Testis (tissue), 2 donors: ENCODE results near the gene CEP290.

Experiments
- POLR2A ChIP-seq: fragments of 450-650 bp; IDR thresholded peaks from one replicate; pipeline ENCODE4 v1.6.1; 2017; ENCODE audit warnings: antibody characterized with exemption, mild to moderate bottlenecking, moderate library complexity
- TF ChIP-seq, protein P1 (sequence below), 3 experiments: fragments of 450-650 bp in 2 of 3; fragments of 200-600 bp in 1 of 3; sonication (generic) in 1 of 3; IDR thresholded peaks; one replicate each; pipeline ENCODE4 v1.5.1; 2016 to 2019; ENCODE audit warnings: antibody characterized with exemption in 3 of 3, mild to moderate bottlenecking in 2 of 3, moderate library complexity in 1 of 3

DNA sequence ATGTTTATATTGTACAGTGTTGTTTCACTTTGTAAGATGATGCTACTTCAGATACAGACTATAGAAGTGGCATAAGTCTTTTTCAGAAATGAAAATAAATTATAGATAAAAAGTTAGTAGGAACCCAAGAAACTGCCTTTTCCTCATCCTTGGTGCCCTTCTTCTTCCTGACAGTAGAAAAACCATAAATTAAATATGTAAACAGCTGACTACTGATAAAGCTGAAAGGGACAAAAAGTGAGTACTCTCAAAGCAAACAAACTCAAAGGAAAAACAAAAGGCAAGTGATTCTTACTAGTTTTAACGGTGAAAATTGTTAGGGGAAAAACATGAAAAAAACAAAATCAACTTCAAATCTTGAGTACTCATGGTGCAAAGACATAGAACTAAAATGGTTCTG, 104.1 kb downstream of the CEP290 start:
- TF ChIP-seq, protein P1, sequence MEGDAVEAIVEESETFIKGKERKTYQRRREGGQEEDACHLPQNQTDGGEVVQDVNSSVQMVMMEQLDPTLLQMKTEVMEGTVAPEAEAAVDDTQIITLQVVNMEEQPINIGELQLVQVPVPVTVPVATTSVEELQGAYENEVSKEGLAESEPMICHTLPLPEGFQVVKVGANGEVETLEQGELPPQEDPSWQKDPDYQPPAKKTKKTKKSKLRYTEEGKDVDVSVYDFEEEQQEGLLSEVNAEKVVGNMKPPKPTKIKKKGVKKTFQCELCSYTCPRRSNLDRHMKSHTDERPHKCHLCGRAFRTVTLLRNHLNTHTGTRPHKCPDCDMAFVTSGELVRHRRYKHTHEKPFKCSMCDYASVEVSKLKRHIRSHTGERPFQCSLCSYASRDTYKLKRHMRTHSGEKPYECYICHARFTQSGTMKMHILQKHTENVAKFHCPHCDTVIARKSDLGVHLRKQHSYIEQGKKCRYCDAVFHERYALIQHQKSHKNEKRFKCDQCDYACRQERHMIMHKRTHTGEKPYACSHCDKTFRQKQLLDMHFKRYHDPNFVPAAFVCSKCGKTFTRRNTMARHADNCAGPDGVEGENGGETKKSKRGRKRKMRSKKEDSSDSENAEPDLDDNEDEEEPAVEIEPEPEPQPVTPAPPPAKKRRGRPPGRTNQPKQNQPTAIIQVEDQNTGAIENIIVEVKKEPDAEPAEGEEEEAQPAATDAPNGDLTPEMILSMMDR (IDR thresholded peaks at IDR 0.05): no peak
- TF ChIP-seq POLR2A: no peak
